MM.1S (cell line): ENCODE data around the gene MKNK2.

Experiments used
- DNase-seq: peaks from one replicate; pipeline ENCODE4 v3.0.0-alpha.2; 2015
- H2AFZ ChIP-seq: fragments of 300-600 bp; sonication (generic); 2 replicates; pipeline ENCODE4 v1.6.0; 2016; ENCODE audit warnings: antibody characterized with exemption, low read length
- H3F3A ChIP-seq: fragments of 300-600 bp; sonication (generic); 2 replicates; pipeline ENCODE4 v1.6.1; 2016; ENCODE audit warnings: mild to moderate bottlenecking, antibody characterized with exemption, low read length, moderate library complexity, mixed read lengths; ENCODE audit not compliant: insufficient read depth
- H3K27ac ChIP-seq: fragments of 300-600 bp; sonication (generic); 2 replicates; pipeline ENCODE4 v1.5.1; 2016; ENCODE audit warnings: mild to moderate bottlenecking, low read length
- H3K27me3 ChIP-seq: fragments of 300-600 bp; sonication (generic); replicated peaks from 2 replicates; pipeline ENCODE4 v1.6.0; 2016; ENCODE audit warnings: low read length; ENCODE audit not compliant: insufficient read depth
- H3K36me3 ChIP-seq: fragments of 300-600 bp; sonication (generic); replicated peaks from 2 replicates; pipeline ENCODE4 v1.6.1; 2016; ENCODE audit warnings: mild to moderate bottlenecking, low read length, mixed read lengths; ENCODE audit not compliant: insufficient read depth
- H3K4me1 ChIP-seq: fragments of 300-600 bp; sonication (generic); 2 replicates; pipeline ENCODE4 v1.6.1; 2016; ENCODE audit warnings: low read length, mixed read lengths
- H3K4me2 ChIP-seq: fragments of 300-600 bp; sonication (generic); 2 replicates; pipeline ENCODE4 v1.6.0; 2016; ENCODE audit warnings: low read depth, low read length
- H3K4me3 ChIP-seq: fragments of 300-600 bp; sonication (generic); 2 replicates; pipeline ENCODE4 v1.5.1; 2016; ENCODE audit warnings: low read length, mixed read lengths
- H3K79me2 ChIP-seq: fragments of 300-600 bp; sonication (generic); 2 replicates; pipeline ENCODE4 v1.6.1; 2016; ENCODE audit warnings: mixed run types, low read length, mixed read lengths
- H3K9ac ChIP-seq: fragments of 300-600 bp; sonication (generic); 2 replicates; pipeline ENCODE4 v1.6.1; 2016; ENCODE audit warnings: low read length, mixed read lengths
- H3K9me2 ChIP-seq: fragments of 300-600 bp; sonication (generic); replicated peaks from 2 replicates; pipeline ENCODE4 v1.6.1; 2016; ENCODE audit warnings: mild to moderate bottlenecking, low read length, mixed read lengths; ENCODE audit not compliant: insufficient read depth
- H3K9me3 ChIP-seq: fragments of 300-600 bp; sonication (generic); replicated peaks from 2 replicates; pipeline ENCODE4 v1.6.1; 2016; ENCODE audit warnings: mild to moderate bottlenecking, low read length, mixed read lengths; ENCODE audit not compliant: insufficient read depth
- H4K20me1 ChIP-seq: fragments of 300-600 bp; sonication (generic); 2 replicates; pipeline ENCODE4 v1.6.1; 2016; ENCODE audit warnings: mild to moderate bottlenecking, low read length, moderate library complexity, mixed read lengths; ENCODE audit not compliant: insufficient read depth
- CTCF ChIP-seq: fragments of 300-600 bp; sonication (generic); IDR thresholded peaks from 2 replicates; pipeline ENCODE4 v1.5.1; 2016; ENCODE audit warnings: antibody characterized with exemption, low read length, mixed read lengths
- EZH2 ChIP-seq: fragments of 300-600 bp; sonication (generic); optimal IDR thresholded peaks from 2 replicates; pipeline ENCODE3; 2017; ENCODE audit warnings: low read depth, mild to moderate bottlenecking, antibody characterized with exemption, low read length, mixed read lengths
- EZH2phosphoT487 ChIP-seq: fragments of 300-600 bp; sonication (generic); IDR thresholded peaks from 2 replicates; pipeline ENCODE4 v1.6.1; 2018; ENCODE audit warnings: antibody characterized with exemption, low read length

The MKNK2 gene

GRCh38 chr19:2046046-2046907 is 4.8 kb downstream of the MKNK2 start:
- Histone ChIP-seq H3K4me3 (no peak overlapping the region), H3K4me2 (no peak overlapping the region), H3K9ac (no peak overlapping the region), H3K27ac (no peak overlapping the region), H3K9me3 (no peaks in the 10 kb centered on the region), H3K79me2 (peaks cover 74% of the 10 kb centered on the region), H3K9me2 (no peaks in the 10 kb centered on the region), H2AFZ (no peak overlapping the region), H3K27me3 (no peaks in the 10 kb centered on the region), H3K36me3 (no peaks in the 10 kb centered on the region), H3K4me1 (peaks cover 16% of the 10 kb centered on the region), H4K20me1 (peaks cover 10% of the 10 kb centered on the region; the same call in 1 of the 2 replicates), H3F3A (peaks cover 20% of the 10 kb centered on the region; the same call in 1 of the 2 replicates)
- no peak for TF ChIP-seq EZH2phosphoT487
- TF ChIP-seq CTCF = no peak
- TF ChIP-seq EZH2 = no peak
- no peak for DNase-seq

GRCh38 chr19:2045501-2046045 is 5.5 kb downstream of the MKNK2 start:
- no peak for TF ChIP-seq CTCF
- TF ChIP-seq EZH2phosphoT487 = no peak
- no peak for TF ChIP-seq EZH2
- Histone ChIP-seq H3K4me2 (no peak overlapping the region), H3K36me3 (no peaks in the 10 kb centered on the region), H3K79me2 (peaks cover 79% of the 10 kb centered on the region), H2AFZ (no peak overlapping the region), H3K4me1 (peaks cover 22% of the 10 kb centered on the region), H3K9me2 (no peaks in the 10 kb centered on the region), H3K27ac (no peak overlapping the region), H4K20me1 (peaks cover 10% of the 10 kb centered on the region; the same call in 1 of the 2 replicates), H3K9ac (no peak overlapping the region), H3F3A (peaks cover 20% of the 10 kb centered on the region; the same call in 1 of the 2 replicates), H3K27me3 (no peaks in the 10 kb centered on the region), H3K9me3 (no peaks in the 10 kb centered on the region), H3K4me3 (no peak overlapping the region)
- DNase-seq = no peak

- H2AFZ ChIP-seq = no peak overlapping the region
- H3K4me1 ChIP-seq = peaks cover 22% of the 10 kb centered on the region
- TF ChIP-seq EZH2phosphoT487 (no peak), CTCF (no peak), EZH2 (no peak)
- H3K9me3 ChIP-seq = no peaks in the 10 kb centered on the region
- peaks cover 10% of the 10 kb centered on the region; the same call in 1 of the 2 replicates for H4K20me1 ChIP-seq
- no peak overlapping the region for H3K9ac ChIP-seq
- no peak overlapping the region for H3K4me2 ChIP-seq
- H3K4me3 ChIP-seq = no peak overlapping the region
- peaks cover 79% of the 10 kb centered on the region for H3K79me2 ChIP-seq
- no peaks in the 10 kb centered on the region for H3K27me3 ChIP-seq
- DNase-seq = no peak
- H3F3A ChIP-seq = peaks cover 16% of the 10 kb centered on the region; the same call in 1 of the 2 replicates
- no peaks in the 10 kb centered on the region for H3K9me2 ChIP-seq
- H3K36me3 ChIP-seq = no peaks in the 10 kb centered on the region
- no peak overlapping the region for H3K27ac ChIP-seq
These were observed 6.1 kb downstream of the MKNK2 start for GRCh38 chr19:2044709-2045500.
